Measurements from ENCODE around the gene EPO.
A peak's percentile ranks its signal among the peaks of the same experiment; 100 is the strongest.
"Not testable (repeated sequence)": the region's sequence is repeated elsewhere in the genome, so short reads cannot be mapped to it uniquely, and the experiment has no call there.

EPO gene

GRCh38 chr7:100705753-100706671 lies 14.3 kb upstream of the EPO start, which contains the start of gene POP7:
Gene POP7 (plus strand): TSS chr7:100706121. CDS start chr7:100706831, 710 bp downstream.
- DNase-seq (ENCODE audit: low read depth) = peak; percentile 73

DNA sequence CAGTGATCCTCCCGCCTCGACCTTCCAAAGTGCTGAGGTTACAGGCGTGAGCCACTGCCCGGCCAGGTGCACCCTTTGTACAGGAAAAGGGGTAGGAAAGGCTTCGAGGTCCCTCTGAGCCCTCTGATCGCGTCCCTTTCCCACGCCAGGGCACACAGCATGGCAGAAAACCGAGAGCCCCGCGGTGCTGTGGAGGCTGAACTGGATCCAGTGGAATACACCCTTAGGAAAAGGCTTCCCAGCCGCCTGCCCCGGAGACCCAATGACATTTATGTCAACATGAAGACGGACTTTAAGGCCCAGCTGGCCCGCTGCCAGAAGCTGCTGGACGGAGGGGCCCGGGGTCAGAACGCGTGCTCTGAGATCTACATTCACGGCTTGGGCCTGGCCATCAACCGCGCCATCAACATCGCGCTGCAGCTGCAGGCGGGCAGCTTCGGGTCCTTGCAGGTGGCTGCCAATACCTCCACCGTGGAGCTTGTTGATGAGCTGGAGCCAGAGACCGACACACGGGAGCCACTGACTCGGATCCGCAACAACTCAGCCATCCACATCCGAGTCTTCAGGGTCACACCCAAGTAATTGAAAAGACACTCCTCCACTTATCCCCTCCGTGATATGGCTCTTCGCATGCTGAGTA lies 13.5 kb upstream of the EPO start:
- DNase-seq (ENCODE audit: low read depth) = no peak

- no peak for DNase-seq (ENCODE audit: low read depth)
These were observed 11.9 kb upstream of the EPO start for GRCh38 chr7:100708395-100708794.

GRCh38 chr7:100710452-100710851 lies 9.8 kb upstream of the EPO start:
- DNase-seq (ENCODE audit: low read depth) = no peak

DNA sequence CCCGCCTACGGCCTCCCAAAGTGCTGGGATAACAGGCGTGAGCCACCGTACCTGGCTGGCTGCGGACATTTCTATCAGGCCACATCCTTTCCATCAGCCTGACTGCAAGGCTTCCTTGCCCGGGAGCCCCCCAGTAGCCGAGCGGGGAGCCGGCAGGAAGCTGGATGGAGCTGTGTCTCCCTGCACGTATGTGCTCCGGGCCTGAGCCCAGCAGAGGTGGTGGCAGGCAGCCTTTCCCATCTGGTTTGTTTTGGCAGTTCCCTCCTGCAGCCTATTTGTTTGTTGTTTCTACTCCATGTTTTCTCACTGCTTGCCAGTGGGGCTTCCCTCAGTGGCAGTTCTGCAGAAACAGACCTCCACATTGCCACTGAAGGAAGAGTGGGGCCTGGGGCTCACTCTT lies 8.9 kb upstream of the EPO start:
- DNase-seq (ENCODE audit: low read depth) = no peak

DNA sequence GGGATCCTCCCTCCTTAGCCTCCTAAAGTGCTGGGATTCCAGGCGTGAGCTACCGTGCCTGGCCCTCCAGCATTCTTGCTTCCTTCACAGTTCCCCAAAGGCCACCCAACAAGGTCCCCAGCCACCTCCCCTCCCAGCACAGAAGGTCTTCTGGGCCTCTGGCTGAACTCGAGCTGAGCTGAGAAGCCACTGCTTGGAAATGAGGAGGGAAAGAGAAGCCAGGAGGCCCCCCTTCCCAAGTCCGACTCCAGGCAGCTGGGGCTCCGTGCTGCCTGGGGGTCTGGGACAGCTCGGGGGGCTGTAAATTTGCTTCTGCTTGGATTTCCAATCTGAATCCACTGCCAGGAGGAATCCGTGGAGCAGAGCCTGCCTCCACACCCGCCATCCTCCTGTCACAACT lies 5.5 kb upstream of the EPO start:
- no peak for DNase-seq (ENCODE audit: low read depth)

- not testable (repeated sequence) for DNase-seq (ENCODE audit: low read depth)
These were observed 3.2 kb upstream of the EPO start for GRCh38 chr7:100717073-100717472.

DNA sequence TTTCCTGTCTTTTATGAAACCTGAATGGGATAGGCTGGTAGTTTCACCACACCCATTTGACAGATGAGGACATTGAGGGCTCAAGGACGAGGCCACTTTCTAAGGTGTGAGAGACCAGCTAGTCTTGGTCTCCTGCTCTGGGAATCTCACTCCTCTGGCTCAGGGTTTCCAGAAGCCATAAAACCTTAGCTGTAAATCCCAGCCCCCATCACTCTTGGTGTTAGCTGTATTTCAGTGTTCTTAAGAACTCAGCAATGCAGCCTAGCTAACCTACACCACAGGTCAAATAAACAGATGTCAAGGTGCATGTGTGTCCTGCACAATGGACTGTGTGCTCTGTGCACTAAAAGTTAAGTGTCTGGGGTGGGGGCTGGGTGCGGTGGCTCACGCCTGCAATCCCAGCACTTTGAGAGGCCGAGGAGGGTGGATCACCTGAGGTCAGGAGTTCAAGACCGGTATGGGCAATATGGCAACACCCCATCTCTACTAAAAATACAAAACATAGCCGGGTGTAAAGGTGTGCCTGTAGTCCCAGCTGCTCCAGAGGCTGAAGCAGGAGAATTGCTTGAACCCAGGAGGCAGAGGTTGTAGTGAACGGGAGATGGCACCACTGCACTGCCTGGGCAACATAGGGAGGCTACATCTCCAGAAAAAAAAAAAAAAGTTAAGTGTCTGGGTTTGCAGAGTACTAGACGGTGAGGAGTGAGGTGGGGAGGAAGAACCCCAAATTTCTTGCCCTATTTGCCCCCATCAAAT lies 567 bp upstream of the EPO start:
- DNase-seq (ENCODE audit: low read depth) = no peak

DNA sequence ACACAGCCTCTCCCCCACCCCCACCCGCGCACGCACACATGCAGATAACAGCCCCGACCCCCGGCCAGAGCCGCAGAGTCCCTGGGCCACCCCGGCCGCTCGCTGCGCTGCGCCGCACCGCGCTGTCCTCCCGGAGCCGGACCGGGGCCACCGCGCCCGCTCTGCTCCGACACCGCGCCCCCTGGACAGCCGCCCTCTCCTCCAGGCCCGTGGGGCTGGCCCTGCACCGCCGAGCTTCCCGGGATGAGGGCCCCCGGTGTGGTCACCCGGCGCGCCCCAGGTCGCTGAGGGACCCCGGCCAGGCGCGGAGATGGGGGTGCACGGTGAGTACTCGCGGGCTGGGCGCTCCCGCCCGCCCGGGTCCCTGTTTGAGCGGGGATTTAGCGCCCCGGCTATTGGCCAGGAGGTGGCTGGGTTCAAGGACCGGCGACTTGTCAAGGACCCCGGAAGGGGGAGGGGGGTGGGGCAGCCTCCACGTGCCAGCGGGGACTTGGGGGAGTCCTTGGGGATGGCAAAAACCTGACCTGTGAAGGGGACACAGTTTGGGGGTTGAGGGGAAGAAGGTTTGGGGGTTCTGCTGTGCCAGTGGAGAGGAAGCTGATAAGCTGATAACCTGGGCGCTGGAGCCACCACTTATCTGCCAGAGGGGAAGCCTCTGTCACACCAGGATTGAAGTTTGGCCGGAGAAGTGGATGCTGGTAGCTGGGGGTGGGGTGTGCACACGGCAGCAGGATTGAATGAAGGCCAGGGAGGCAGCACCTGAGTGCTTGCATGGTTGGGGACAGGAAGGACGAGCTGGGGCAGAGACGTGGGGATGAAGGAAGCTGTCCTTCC lies 620 bp downstream of the EPO start:
- no peak for DNase-seq (ENCODE audit: low read depth)

GRCh38 chr7:100721505-100721812 lies 1.2 kb downstream of the EPO start:
- DNase-seq (ENCODE audit: low read depth) = no peak

DNA sequence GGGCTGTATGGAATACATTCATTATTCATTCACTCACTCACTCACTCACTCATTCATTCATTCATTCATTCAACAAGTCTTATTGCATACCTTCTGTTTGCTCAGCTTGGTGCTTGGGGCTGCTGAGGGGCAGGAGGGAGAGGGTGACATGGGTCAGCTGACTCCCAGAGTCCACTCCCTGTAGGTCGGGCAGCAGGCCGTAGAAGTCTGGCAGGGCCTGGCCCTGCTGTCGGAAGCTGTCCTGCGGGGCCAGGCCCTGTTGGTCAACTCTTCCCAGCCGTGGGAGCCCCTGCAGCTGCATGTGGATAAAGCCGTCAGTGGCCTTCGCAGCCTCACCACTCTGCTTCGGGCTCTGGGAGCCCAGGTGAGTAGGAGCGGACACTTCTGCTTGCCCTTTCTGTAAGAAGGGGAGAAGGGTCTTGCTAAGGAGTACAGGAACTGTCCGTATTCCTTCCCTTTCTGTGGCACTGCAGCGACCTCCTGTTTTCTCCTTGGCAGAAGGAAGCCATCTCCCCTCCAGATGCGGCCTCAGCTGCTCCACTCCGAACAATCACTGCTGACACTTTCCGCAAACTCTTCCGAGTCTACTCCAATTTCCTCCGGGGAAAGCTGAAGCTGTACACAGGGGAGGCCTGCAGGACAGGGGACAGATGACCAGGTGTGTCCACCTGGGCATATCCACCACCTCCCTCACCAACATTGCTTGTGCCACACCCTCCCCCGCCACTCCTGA lies 2.4 kb downstream of the EPO start:
- no peak for DNase-seq (ENCODE audit: low read depth)

DNA sequence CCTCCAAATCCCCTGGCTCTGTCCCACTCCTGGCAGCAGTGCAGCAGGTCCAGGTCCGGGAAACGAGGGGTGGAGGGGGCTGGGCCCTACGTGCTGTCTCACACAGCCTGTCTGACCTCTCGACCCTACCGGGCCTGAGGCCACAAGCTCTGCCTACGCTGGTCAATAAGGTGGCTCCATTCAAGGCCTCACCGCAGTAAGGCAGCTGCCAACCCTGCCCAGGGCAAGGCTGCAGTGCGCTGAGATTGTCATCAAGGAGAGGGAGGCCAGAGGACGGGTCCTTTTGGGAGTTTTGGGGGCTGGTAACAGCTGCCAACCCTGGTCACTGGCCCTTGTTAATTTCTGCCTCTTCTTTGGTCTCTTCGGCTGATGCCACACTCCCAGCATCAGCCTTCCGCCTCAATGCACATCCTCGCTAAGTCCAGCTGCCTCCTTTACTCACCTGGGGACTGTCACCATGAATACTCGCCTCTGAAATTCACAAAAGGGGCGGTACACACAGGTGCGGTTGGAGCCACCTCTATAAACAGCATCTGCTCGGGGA lies 3.5 kb downstream of the EPO start:
- DNase-seq (ENCODE audit: low read depth) = no peak

GRCh38 chr7:100724364-100724763 lies 4.1 kb downstream of the EPO start:
- DNase-seq (ENCODE audit: low read depth) = not testable (repeated sequence)

DNA sequence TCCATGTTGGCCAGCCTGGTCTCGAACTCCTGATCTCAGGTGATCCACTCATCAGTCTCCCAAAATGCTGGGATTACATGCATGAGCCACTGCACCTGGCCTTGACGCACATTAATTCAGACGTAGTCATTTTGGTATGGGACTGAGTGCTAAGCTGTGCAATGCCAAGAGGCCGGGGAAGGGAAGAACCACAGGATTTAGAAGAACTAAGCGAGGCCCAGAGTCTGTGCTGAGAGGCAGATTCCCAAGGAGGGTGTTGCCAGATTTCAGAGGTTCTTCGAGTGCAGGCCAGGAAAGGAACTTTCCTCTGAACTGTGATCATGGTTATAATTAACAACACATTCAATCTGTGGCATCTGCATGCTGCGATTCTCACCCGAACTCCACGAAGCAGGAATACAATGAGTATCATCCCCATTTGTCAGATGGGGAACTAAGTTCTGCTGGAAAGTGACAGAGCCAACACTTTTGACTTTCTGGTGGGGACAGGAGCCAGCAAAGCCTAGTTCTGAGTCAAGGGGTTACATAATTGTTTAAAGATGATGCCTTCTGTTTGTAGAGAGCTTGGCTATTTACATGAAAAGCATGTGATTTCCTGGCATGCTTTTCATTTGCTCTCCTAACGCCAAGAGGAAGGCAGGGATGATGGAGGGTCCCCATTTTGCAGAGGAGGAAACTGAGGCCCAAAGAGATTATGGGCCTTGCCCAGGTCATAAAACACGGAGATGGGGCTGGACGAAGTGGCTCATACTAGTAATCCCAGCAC lies 6.9 kb downstream of the EPO start:
- DNase-seq (ENCODE audit: low read depth) = no peak

DNA sequence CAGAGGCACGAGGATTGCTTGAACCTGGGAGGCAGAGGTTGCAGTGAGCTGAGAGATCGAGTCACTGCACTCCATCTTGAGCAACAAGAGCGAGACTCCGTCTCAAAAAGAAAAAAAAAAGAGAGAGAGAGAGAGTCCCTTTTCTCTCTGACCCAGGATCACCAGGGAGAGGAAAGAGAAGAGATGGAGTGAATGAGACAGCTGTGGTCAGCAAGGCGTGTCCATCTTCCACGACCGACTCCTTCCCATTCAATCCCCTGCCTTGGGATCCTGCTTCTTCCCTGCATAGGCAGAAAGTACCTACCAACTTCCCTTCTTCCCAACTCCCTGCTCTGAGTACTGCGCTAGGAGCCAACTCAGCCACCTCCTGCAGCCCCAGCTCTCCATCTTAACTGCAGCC lies 7.9 kb downstream of the EPO start:
- DNase-seq (ENCODE audit: low read depth) = no peak

- no peak for DNase-seq (ENCODE audit: low read depth)
These were observed 10.0 kb downstream of the EPO start for GRCh38 chr7:100730136-100730800.

GRCh38 chr7:100731937-100732636 lies 11.8 kb downstream of the EPO start:
- DNase-seq (ENCODE audit: low read depth) = no peak

DNA sequence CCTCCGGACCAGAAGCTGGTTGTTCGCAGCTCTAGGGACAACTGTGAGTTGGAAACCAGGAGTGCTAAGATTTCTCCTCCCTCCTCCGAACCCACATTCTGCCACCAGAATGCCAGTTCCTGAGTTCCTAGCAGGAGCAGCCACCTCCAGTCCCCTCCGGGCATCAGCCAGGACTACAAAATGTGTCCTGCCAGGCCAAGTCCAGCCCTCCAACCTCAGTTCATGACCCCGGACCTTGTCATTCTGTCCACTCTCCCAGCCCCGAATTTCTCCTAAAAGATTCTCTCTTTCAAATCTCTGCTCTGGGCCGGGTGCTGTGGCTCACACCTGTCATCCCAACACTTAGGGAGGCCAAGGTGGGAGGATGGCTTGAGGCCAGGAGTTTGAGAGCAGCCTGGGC lies 15.5 kb downstream of the EPO start:
- no peak for DNase-seq (ENCODE audit: low read depth)

DNA sequence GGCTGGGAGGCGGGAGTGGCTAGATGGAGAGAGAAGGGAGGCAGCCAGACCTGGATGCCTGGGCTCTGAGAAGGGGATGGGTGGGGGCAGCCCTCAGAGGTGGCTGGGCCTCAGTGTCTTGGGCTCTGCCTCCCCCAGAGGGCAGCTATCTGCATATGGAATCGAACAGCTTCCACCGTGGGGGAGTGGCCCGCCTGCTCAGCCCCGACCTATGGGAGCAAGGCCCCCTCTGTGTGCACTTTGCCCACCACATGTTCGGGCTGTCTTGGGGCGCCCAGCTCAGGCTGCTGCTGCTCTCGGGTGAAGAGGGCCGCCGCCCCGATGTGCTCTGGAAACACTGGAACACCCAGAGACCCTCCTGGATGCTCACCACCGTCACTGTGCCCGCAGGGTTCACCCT lies 16.4 kb downstream of the EPO start:
- no peak for DNase-seq (ENCODE audit: low read depth)
